Bronchial epithelial cell (primary cell): ENCODE results near the gene POPDC3. TPM values are rescaled to one million over a fixed set of nuclear protein-coding genes. Genes with fewer than 3 reads are reported as not detected.
"Not testable (repeated sequence)": the region's sequence is repeated elsewhere in the genome, so short reads cannot be mapped to it uniquely, and the experiment has no call there.

Experiments
- DNase-seq: peaks from one replicate; pipeline ENCODE4 v3.0.0-alpha.2; 2010; ENCODE audit warnings: low read depth
- FAIRE-seq: peaks from 2 replicates; lab custom pipeline; 2011; peaks lifted over from hg19 to GRCh38; lab: Jason Lieb, UNC
- H3K27me3 ChIP-seq: 2 replicates; pipeline ENCODE4 v1.5.1; 2011; ENCODE audit warnings: low read length; ENCODE audit not compliant: control insufficient read depth, insufficient read depth
- H3K36me3 ChIP-seq: 2 replicates; pipeline ENCODE4 v1.5.1; 2011; ENCODE audit warnings: low read length; ENCODE audit not compliant: control insufficient read depth, insufficient read depth
- H3K4me3 ChIP-seq: 2 replicates; pipeline ENCODE4 v1.5.1; 2011; ENCODE audit warnings: mild to moderate bottlenecking, low read depth, low read length, control low read depth
- CTCF ChIP-seq: IDR thresholded peaks from 2 replicates; pipeline ENCODE4 v1.5.1; 2011; ENCODE audit warnings: mild to moderate bottlenecking, moderate library complexity, low read length, control low read depth, inconsistent platforms; ENCODE audit not compliant: insufficient read depth, severe bottlenecking
- total RNA-seq: library from RNA; depleted of rRNA; stranded (reverse); fragments of >200 nt; gene quantifications from 2 replicates; pipeline ENCODE4 v1.2.1, GENCODE V29; 2014

Gene POPDC3
- total RNA-seq, 1 donor from 2014 or later: 5.8 TPM

- Histone ChIP-seq H3K4me3 (no peak overlapping the region), H3K27me3 (no peaks in the 10 kb centered on the region), H3K36me3 (no peaks in the 10 kb centered on the region)
- no peak for TF ChIP-seq CTCF
- FAIRE-seq (peak; percentile 7), DNase-seq (peak; percentile 82)
Observed at GRCh38 chr6:105174512-105174911, 5.3 kb downstream of the POPDC3 start.

GRCh38 chr6:105172515-105172914 is 7.3 kb downstream of the POPDC3 start:
- not testable (repeated sequence) for H3K4me3 ChIP-seq, FAIRE-seq, H3K36me3 ChIP-seq, H3K27me3 ChIP-seq, DNase-seq

- Histone ChIP-seq H3K4me3 (no peak overlapping the region), H3K27me3 (no peaks in the 10 kb centered on the region), H3K36me3 (no peaks in the 10 kb centered on the region)
- no peak for FAIRE-seq
- no peak for TF ChIP-seq CTCF
- peak; percentile 72 for DNase-seq
Observed at GRCh38 chr6:105170059-105170458, 9.8 kb downstream of the POPDC3 start.

GRCh38 chr6:105167914-105168313 is 11.9 kb downstream of the POPDC3 start:
- no peaks in the 10 kb centered on the region for H3K27me3 ChIP-seq
- DNase-seq (no peak), FAIRE-seq (no peak)
- TF ChIP-seq CTCF: no peak
- H3K36me3 ChIP-seq: no peaks in the 10 kb centered on the region
- H3K4me3 ChIP-seq: no peak overlapping the region

GRCh38 chr6:105164418-105164817 is 15.4 kb downstream of the POPDC3 start:
- H3K27me3 ChIP-seq: no peaks in the 10 kb centered on the region
- H3K4me3 ChIP-seq: no peak overlapping the region
- DNase-seq (peak; percentile 78), FAIRE-seq (peak; percentile 89)
- no peak for TF ChIP-seq CTCF
- H3K36me3 ChIP-seq: no peaks in the 10 kb centered on the region

- FAIRE-seq: no peak
- DNase-seq: peak; percentile 52
- Histone ChIP-seq H3K27me3 (no peaks in the 10 kb centered on the region), H3K4me3 (no peak overlapping the region), H3K36me3 (no peaks in the 10 kb centered on the region)
- TF ChIP-seq CTCF: no peak
Observed at GRCh38 chr6:105163183-105163582, 16.6 kb downstream of the POPDC3 start.
